HL-60 (cell line): ENCODE data around the gene IFITM10.

Source experiments
- GABPA ChIP-seq: IDR thresholded peaks from 2 replicates; pipeline ENCODE4 v1.6.1; 2012; ENCODE audit warnings: low read depth
- POLR2AphosphoS5 ChIP-seq: IDR thresholded peaks from 2 replicates; pipeline ENCODE4 v1.6.1; 2012; ENCODE audit warnings: low read depth
- SPI1 ChIP-seq: IDR thresholded peaks from 2 replicates; pipeline ENCODE4 v1.6.1; 2012; ENCODE audit warnings: low read depth, mild to moderate bottlenecking, borderline replicate concordance
- TF ChIP-seq, protein P1 (sequence below): IDR thresholded peaks from 2 replicates; pipeline ENCODE4 v1.6.1; 2012; ENCODE audit warnings: low read depth; ENCODE audit not compliant: insufficient replicate concordance
- TF ChIP-seq, protein P2 (sequence below): IDR thresholded peaks from one replicate; pipeline ENCODE4 v1.5.1; 2011; ENCODE audit warnings: low read length, control low read depth, inconsistent platforms; ENCODE audit not compliant: insufficient read depth

DNA sequence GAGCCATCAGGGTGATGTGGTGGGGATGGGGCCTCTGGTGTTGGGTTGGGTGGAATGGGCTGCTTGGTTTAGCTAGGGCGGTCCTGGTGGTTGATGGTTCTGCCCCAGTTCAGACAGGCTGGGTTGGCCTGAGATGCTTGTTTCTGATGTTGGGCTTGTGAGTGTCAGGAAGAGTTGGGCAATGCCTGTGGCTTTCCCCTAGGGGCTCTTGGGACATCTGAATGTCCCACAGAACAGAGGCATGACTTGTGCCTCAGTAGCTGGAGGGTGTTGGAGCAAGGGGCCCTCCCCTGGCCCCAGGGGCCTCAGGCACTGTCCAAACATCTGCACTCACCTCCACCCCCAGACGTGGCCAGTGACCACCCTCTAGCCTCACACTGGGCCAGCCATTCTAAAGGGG lies 27.3 kb upstream of the IFITM10 start:
- TF ChIP-seq, protein P1, sequence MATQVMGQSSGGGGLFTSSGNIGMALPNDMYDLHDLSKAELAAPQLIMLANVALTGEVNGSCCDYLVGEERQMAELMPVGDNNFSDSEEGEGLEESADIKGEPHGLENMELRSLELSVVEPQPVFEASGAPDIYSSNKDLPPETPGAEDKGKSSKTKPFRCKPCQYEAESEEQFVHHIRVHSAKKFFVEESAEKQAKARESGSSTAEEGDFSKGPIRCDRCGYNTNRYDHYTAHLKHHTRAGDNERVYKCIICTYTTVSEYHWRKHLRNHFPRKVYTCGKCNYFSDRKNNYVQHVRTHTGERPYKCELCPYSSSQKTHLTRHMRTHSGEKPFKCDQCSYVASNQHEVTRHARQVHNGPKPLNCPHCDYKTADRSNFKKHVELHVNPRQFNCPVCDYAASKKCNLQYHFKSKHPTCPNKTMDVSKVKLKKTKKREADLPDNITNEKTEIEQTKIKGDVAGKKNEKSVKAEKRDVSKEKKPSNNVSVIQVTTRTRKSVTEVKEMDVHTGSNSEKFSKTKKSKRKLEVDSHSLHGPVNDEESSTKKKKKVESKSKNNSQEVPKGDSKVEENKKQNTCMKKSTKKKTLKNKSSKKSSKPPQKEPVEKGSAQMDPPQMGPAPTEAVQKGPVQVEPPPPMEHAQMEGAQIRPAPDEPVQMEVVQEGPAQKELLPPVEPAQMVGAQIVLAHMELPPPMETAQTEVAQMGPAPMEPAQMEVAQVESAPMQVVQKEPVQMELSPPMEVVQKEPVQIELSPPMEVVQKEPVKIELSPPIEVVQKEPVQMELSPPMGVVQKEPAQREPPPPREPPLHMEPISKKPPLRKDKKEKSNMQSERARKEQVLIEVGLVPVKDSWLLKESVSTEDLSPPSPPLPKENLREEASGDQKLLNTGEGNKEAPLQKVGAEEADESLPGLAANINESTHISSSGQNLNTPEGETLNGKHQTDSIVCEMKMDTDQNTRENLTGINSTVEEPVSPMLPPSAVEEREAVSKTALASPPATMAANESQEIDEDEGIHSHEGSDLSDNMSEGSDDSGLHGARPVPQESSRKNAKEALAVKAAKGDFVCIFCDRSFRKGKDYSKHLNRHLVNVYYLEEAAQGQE = no peak
- TF ChIP-seq, protein P2, sequence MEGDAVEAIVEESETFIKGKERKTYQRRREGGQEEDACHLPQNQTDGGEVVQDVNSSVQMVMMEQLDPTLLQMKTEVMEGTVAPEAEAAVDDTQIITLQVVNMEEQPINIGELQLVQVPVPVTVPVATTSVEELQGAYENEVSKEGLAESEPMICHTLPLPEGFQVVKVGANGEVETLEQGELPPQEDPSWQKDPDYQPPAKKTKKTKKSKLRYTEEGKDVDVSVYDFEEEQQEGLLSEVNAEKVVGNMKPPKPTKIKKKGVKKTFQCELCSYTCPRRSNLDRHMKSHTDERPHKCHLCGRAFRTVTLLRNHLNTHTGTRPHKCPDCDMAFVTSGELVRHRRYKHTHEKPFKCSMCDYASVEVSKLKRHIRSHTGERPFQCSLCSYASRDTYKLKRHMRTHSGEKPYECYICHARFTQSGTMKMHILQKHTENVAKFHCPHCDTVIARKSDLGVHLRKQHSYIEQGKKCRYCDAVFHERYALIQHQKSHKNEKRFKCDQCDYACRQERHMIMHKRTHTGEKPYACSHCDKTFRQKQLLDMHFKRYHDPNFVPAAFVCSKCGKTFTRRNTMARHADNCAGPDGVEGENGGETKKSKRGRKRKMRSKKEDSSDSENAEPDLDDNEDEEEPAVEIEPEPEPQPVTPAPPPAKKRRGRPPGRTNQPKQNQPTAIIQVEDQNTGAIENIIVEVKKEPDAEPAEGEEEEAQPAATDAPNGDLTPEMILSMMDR = no peak
- TF ChIP-seq GABPA = no peak
- no peak; the same call in 1 of the 2 replicates for TF ChIP-seq POLR2AphosphoS5
- no peak for TF ChIP-seq SPI1
